Testis (tissue), 3 donors: Measurements from ENCODE around the gene PPP2R1B. TPM values are rescaled to one million over a fixed set of nuclear protein-coding genes. Genes with fewer than 3 reads are reported as not detected.
"Not testable (repeated sequence)": the region's sequence is repeated elsewhere in the genome, so short reads cannot be mapped to it uniquely, and the experiment has no call there.

Source experiments
- DNase-seq: peaks from one replicate; pipeline ENCODE4 v3.0.0-alpha.2; 2019
- H3K27ac ChIP-seq, 2 donors: fragments of 200-600 bp; sonication (generic); one replicate each; pipeline ENCODE4 v1.5.1; 2019
- H3K27me3 ChIP-seq: fragments of 200-600 bp; sonication (generic); one replicate; pipeline ENCODE4 v1.5.1; 2019
- H3K36me3 ChIP-seq: fragments of 200-600 bp; sonication (generic); one replicate; pipeline ENCODE4 v1.5.1; 2017; ENCODE audit warnings: low read depth; ENCODE audit errors: missing control alignments
- H3K4me1 ChIP-seq: fragments of 200-600 bp; sonication (generic); one replicate; pipeline ENCODE4 v1.5.1; 2019
- H3K4me3 ChIP-seq, 2 donors: fragments of 200-600 bp; sonication (generic); one replicate each; pipeline ENCODE4 v1.5.1; 2017 to 2019
- H3K9me3 ChIP-seq: fragments of 200-600 bp; sonication (generic); one replicate; pipeline ENCODE4 v1.5.1; 2017
- CTCF ChIP-seq, 3 experiments: fragments of 450-650 bp in 2 of 3; fragments of 200-600 bp in 1 of 3; sonication (generic) in 1 of 3; IDR thresholded peaks; one replicate each; pipeline ENCODE4 v1.5.1; 2016 to 2019; ENCODE audit warnings: antibody characterized with exemption in 3 of 3, mild to moderate bottlenecking in 2 of 3, moderate library complexity in 1 of 3
- POLR2A ChIP-seq: fragments of 450-650 bp; IDR thresholded peaks from one replicate; pipeline ENCODE4 v1.6.1; 2017; ENCODE audit warnings: antibody characterized with exemption, mild to moderate bottlenecking, moderate library complexity
- WGBS, 2 donors: methylation state at CpG; one replicate each; pipeline ENCODE4 v1.1.5; 2018; 5-methylcytosine and 5-hydroxymethylcytosine counted together
- intact Hi-C: fragments of 100-400 bp; cut with DNase I; formaldehyde crosslinking; loops from one replicate; pipeline ENCODE4 v1.15.1; 2023; ENCODE audit warnings: low total_unique reads
- polyA plus RNA-seq: library from polyadenylated mRNA; stranded (reverse); fragments of 350-450 nt; fragmentation: Illumina TruSeq; extraction: RNeasy Lipid Tissue Mini Kit (QIAGEN cat#74804); gene quantifications from one replicate; pipeline ENCODE4 v1.2.3, GENCODE V29; 2014; ENCODE audit warnings: low read depth, low replicate concordance; ENCODE audit not compliant: insufficient read depth
- total RNA-seq, 2 donors: library from RNA; depleted of rRNA; stranded (reverse); fragments of >200 nt; gene quantifications; one replicate each; pipeline ENCODE4 v1.2.3, GENCODE V29; 2016

PPP2R1B gene
- total and polyA plus RNA-seq, 3 donors from 2014 or later: 67.2 to 115 (median 75.8) TPM

GRCh38 chr11:111719379-111719778, 46.8 kb downstream of the PPP2R1B start:
- intact Hi-C loops: no loop called here

GRCh38 chr11:111718859-111719258, 47.3 kb downstream of the PPP2R1B start:
- intact Hi-C loops: no loop called here
- no peak for TF ChIP-seq CTCF (IDR thresholded peaks at IDR 0.05)
- TF ChIP-seq POLR2A: no peak
- Histone ChIP-seq H3K4me3 (no peak overlapping the region), H3K9me3 (no peaks in the 10 kb centered on the region), H3K27ac (no peak overlapping the region), H3K4me1 (no peaks in the 10 kb centered on the region), H3K27me3 (no peaks in the 10 kb centered on the region), H3K36me3 (no peaks in the 10 kb centered on the region)
- WGBS, 2 donors: 96 to 98% methylated on average over 5 of the region's 5 CpGs
- DNase-seq: no peak

More at GRCh38 chr11:111719379-111719778, 46.8 kb downstream of the PPP2R1B start:
- Histone ChIP-seq H3K4me3 (no peak overlapping the region), H3K4me1 (no peaks in the 10 kb centered on the region), H3K9me3 (no peaks in the 10 kb centered on the region), H3K36me3 (no peaks in the 10 kb centered on the region), H3K27ac (no peak overlapping the region), H3K27me3 (no peaks in the 10 kb centered on the region)
- WGBS, 2 donors: 93 to 95% methylated on average over 2 of the region's 2 CpGs
- no peak for TF ChIP-seq POLR2A
- TF ChIP-seq CTCF (IDR thresholded peaks at IDR 0.05): no peak
- DNase-seq: no peak

- no peak overlapping the region for H3K27ac ChIP-seq
- no peaks in the 10 kb centered on the region for H3K36me3 ChIP-seq
These were observed 47.8 kb downstream of the PPP2R1B start for GRCh38 chr11:111718436-111718835.

GRCh38 chr11:111717660-111718059, 48.5 kb downstream of the PPP2R1B start:
- H3K4me3 ChIP-seq, H3K27me3 ChIP-seq, DNase-seq, H3K27ac ChIP-seq, H3K4me1 ChIP-seq, H3K36me3 ChIP-seq, H3K9me3 ChIP-seq, intact Hi-C loops: not testable (repeated sequence)
- WGBS, 2 donors: 95% methylated on average over 3 of the region's 3 CpGs

More at GRCh38 chr11:111718436-111718835, 47.8 kb downstream of the PPP2R1B start:
- H3K27me3 ChIP-seq: no peaks in the 10 kb centered on the region
- no peaks in the 10 kb centered on the region for H3K4me1 ChIP-seq
- 84 to 91% methylated on average over 6 of the region's 6 CpGs for WGBS, 2 donors
- no peak for DNase-seq
- H3K9me3 ChIP-seq: no peaks in the 10 kb centered on the region
- no peak overlapping the region for H3K4me3 ChIP-seq
- intact Hi-C loops: no loop called here
- TF ChIP-seq POLR2A: no peak
- no peak for TF ChIP-seq CTCF (IDR thresholded peaks at IDR 0.05)

DNA sequence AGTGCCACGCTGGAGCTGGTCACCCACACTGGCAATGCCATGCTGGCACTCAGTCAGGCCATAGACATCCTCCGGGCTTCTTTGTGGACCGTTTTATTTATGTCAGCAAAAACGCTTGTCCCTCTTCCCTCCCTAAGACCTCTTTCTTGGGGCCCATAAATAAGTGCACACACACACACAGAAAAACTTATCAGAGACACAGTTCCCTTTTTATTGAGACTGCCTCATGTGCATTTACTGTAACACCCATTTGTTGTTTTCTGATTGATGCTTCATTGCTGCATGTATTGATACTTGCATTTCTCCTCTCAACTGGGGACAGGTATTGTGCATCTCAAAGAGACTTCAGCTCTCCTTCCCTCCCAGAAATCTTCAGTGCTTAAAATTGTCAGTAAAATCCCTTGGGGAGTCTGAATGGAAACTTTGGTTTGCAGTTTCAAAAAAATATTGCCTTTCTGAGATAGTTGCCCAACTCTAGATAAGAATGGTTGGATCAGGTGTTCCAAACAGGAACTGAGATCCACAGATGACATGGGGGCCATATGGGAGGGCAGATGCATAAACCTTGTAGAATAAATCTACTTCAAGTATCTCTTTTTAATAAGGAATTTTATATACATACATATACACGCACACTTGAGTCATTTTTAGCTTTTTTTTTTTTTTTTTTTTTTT, 50.9 kb downstream of the PPP2R1B start:
- no peak for DNase-seq
- intact Hi-C loops: no loop called here
- WGBS, 2 donors: 85 to 86% methylated on average over 5 of the region's 5 CpGs

More for the DNA sequence above, 50.9 kb downstream of the PPP2R1B start:
- Histone ChIP-seq H3K9me3 (no peaks in the 10 kb centered on the region), H3K4me1 (no peaks in the 10 kb centered on the region), H3K4me3 (no peak overlapping the region), H3K27me3 (no peaks in the 10 kb centered on the region), H3K36me3 (no peaks in the 10 kb centered on the region), H3K27ac (no peak overlapping the region)
- TF ChIP-seq POLR2A: no peak
- no peak for TF ChIP-seq CTCF (IDR thresholded peaks at IDR 0.05)
